ENCODE data around the gene GRIN2C. TPM values are rescaled to one million over a fixed set of nuclear protein-coding genes. Genes with fewer than 3 reads are reported as not detected.

GRIN2C gene
- total and polyA plus RNA-seq, 2 donors (not counting 3 experiments of a cell fraction or from before 2014, with no cell fraction given): 0.04 to 0.60 TPM

- Histone ChIP-seq H3K4me3 (replicated peaks in 1 of 3; ENCODE audit: insufficient read depth in 1 of 3, low read depth in 1 of 3, low read length in 3 of 3) (no peak overlapping the region), H3K36me3 (ENCODE audit: control insufficient read depth in 2 of 2, extremely low read depth in 1 of 2, insufficient read depth in 2 of 2, low read length in 2 of 2) (peaks cover 0 to 3% of the 10 kb centered on the region in 2 experiments), H3K9ac (replicated peaks; ENCODE audit: extremely low read depth, insufficient read depth, low read length) (no peak overlapping the region), H2AFZ (ENCODE audit: low read depth, low read length) (no peak overlapping the region), H3K4me1 (ENCODE audit: control insufficient read depth, extremely low read depth, insufficient read depth, low read length) (peaks cover 22% of the 10 kb centered on the region), H3K79me2 (ENCODE audit: control insufficient read depth, insufficient read depth, low read length) (no peaks in the 10 kb centered on the region), H3K27me3 (ENCODE audit: control insufficient read depth in 2 of 2, insufficient read depth in 2 of 2, low read length in 2 of 2) (no peaks in the 10 kb centered on the region), H3K27ac (ENCODE audit: insufficient read depth, low read depth, low read length) (no peak overlapping the region), H4K20me1 (replicated peaks; ENCODE audit: control insufficient read depth, extremely low read depth, insufficient read depth, low read length) (no peaks in the 10 kb centered on the region), H3K4me2 (ENCODE audit: insufficient read depth, low read length) (no peak overlapping the region), H3K9me3 (replicated peaks; ENCODE audit: control insufficient read depth, insufficient read depth, low read length) (no peaks in the 10 kb centered on the region), H3K9me1 (replicated peaks; ENCODE audit: control insufficient read depth, extremely low read depth, insufficient read depth, low read length) (no peaks in the 10 kb centered on the region)
- FAIRE-seq (no peak), DNase-seq (ENCODE audit: low read depth, low spot score) (no peak)
- POLR2A ChIA-PET: no interaction called here
- CTCF ChIA-PET: interaction anchor here (0.7 to 1.2 kb wide), 2 partner anchors 11 to 61 kb away, joined by 4 read pairs; no protein-coding TSS in a partner anchor
- BruUV-seq (replicated peaks): no TSS peak
- TF ChIP-seq CTCF (IDR thresholded peaks at IDR 0.05; ENCODE audit: extremely low read depth in 1 of 2, insufficient read depth in 1 of 2, low read depth in 1 of 2, low read length in 2 of 2): no peak
- TF ChIP-seq GATA2 (IDR thresholded peaks at IDR 0.05; ENCODE audit: insufficient read depth, insufficient read length, low read depth, low read length): no peak
- TF ChIP-seq FOS (IDR thresholded peaks at IDR 0.05; ENCODE audit: borderline replicate concordance, insufficient read depth, low read length): no peak
- no peak for TF ChIP-seq MAX (IDR thresholded peaks at IDR 0.05; ENCODE audit: insufficient read depth, insufficient read length)
- TF ChIP-seq MYC (IDR thresholded peaks at IDR 0.05; ENCODE audit: low read depth, low read length): no peak
- no peak for TF ChIP-seq JUN (IDR thresholded peaks at IDR 0.05; ENCODE audit: borderline replicate concordance, insufficient read depth, insufficient read length, low read depth)
- no peak for TF ChIP-seq EZH2 (IDR thresholded peaks at IDR 0.05; ENCODE audit: borderline replicate concordance, low read depth, low read length, severe bottlenecking)
- no peak for TF ChIP-seq POLR2AphosphoS5 (IDR thresholded peaks at IDR 0.05; ENCODE audit: insufficient read depth, low read depth, low read length)
- intact Hi-C loops (cut with micrococcal nuclease): no loop called here
- dilution Hi-C loops (cut with MboI; ENCODE audit: extremely low pct_ligation_motif_present, low sequenced_read_pairs): no loop called here
Measured at GRCh38 chr17:74801896-74802295, 57.8 kb downstream of the GRIN2C start.
